Natural killer cell (primary cell): ENCODE results near the gene MAG. TPM values are rescaled to one million over a fixed set of nuclear protein-coding genes. Genes with fewer than 3 reads are reported as not detected.
"Not testable (repeated sequence)": the region's sequence is repeated elsewhere in the genome, so short reads cannot be mapped to it uniquely, and the experiment has no call there.

Experiments used
- ATAC-seq, 3 donors: fragments of 150-1000 bp in 2 of 3; fragments of 200-7000 bp in 1 of 3; cut with Tn5 transposase; 1 replicate in 1 of 3; 2 replicates in 2 of 3; pipeline ENCODE4 v1.10.0; 2021; ENCODE audit warnings: mild to moderate bottlenecking in 2 of 3, moderate library complexity in 2 of 3
- DNase-seq, 2 donors: peaks; one replicate each; pipeline versions ENCODE4 v3.0.0 to v3.0.0-alpha.2; 2013 to 2021; ENCODE audit warnings: mixed read lengths in 1 of 2
- H3K27ac ChIP-seq: one replicate; pipeline ENCODE4 v1.5.1; 2013; ENCODE audit warnings: mild to moderate bottlenecking, low read length
- H3K27me3 ChIP-seq: one replicate; pipeline ENCODE4 v1.6.1; 2013; ENCODE audit warnings: low read length; ENCODE audit not compliant: control insufficient read depth, insufficient read depth
- H3K36me3 ChIP-seq: one replicate; pipeline ENCODE4 v1.6.1; 2013; ENCODE audit warnings: low read length; ENCODE audit not compliant: control insufficient read depth, insufficient read depth
- H3K4me1 ChIP-seq: one replicate; pipeline ENCODE4 v1.6.1; 2013; ENCODE audit warnings: low read length; ENCODE audit not compliant: control insufficient read depth, insufficient read depth
- H3K4me3 ChIP-seq: one replicate; pipeline ENCODE4 v1.5.1; 2013; ENCODE audit warnings: low read length
- H3K9me3 ChIP-seq: one replicate; pipeline ENCODE4 v1.6.1; 2013; ENCODE audit warnings: low read length; ENCODE audit not compliant: control insufficient read depth, insufficient read depth
- H3K27ac Mint-ChIP-seq, 2 donors: one replicate each; pipeline ENCODE4 v1.8.0; 2022; ENCODE audit warnings: mild to moderate bottlenecking in 2 of 2, mixed read lengths in 2 of 2, moderate library complexity in 1 of 2
- H3K27me3 Mint-ChIP-seq, 2 donors: one replicate each; pipeline ENCODE4 v1.8.0; 2022; ENCODE audit warnings: low read depth in 2 of 2, mixed read lengths in 2 of 2
- H3K36me3 Mint-ChIP-seq: one replicate; pipeline ENCODE4 v1.8.0; 2022; ENCODE audit warnings: mixed read lengths
- H3K4me1 Mint-ChIP-seq, 2 donors: one replicate each; pipeline ENCODE4 v1.8.0; 2022; ENCODE audit warnings: mixed read lengths in 2 of 2
- H3K4me3 Mint-ChIP-seq: one replicate; pipeline ENCODE4 v1.8.0; 2022; ENCODE audit warnings: mild to moderate bottlenecking, moderate library complexity, mixed read lengths
- H3K9me3 Mint-ChIP-seq, 2 donors: one replicate each; pipeline ENCODE4 v1.8.0; 2022; ENCODE audit warnings: mixed read lengths in 2 of 2
- WGBS: methylation state at CpG from one replicate; pipeline ENCODE4 v1.1.7; 2013; ENCODE audit warnings: missing lambda C conversion rate; ENCODE audit not compliant: insufficient coverage; 5-methylcytosine and 5-hydroxymethylcytosine counted together
- intact Hi-C: fragments of 100-400 bp; cut with micrococcal nuclease; formaldehyde crosslinking; loops from one replicate; pipeline ENCODE4 v1.14.2; 2022
- total RNA-seq, 4 donors: library from RNA; stranded (reverse); fragments of 120-200 nt in 1 of 4; gene quantifications; one replicate each; pipeline versions ENCODE4 v1.2.3 to v1.2.4, GENCODE V29; 2013 to 2022
- TF ChIP-seq, protein P1 (sequence below): fragments of 200-600 bp; IDR thresholded peaks from one replicate; pipeline ENCODE4 v1.8.0; 2022; ENCODE audit warnings: antibody characterized with exemption

The MAG gene
- total RNA-seq, 3 donors from 2014 or later (not counting 1 experiment from before 2014, with no cell fraction given): not detected

DNA sequence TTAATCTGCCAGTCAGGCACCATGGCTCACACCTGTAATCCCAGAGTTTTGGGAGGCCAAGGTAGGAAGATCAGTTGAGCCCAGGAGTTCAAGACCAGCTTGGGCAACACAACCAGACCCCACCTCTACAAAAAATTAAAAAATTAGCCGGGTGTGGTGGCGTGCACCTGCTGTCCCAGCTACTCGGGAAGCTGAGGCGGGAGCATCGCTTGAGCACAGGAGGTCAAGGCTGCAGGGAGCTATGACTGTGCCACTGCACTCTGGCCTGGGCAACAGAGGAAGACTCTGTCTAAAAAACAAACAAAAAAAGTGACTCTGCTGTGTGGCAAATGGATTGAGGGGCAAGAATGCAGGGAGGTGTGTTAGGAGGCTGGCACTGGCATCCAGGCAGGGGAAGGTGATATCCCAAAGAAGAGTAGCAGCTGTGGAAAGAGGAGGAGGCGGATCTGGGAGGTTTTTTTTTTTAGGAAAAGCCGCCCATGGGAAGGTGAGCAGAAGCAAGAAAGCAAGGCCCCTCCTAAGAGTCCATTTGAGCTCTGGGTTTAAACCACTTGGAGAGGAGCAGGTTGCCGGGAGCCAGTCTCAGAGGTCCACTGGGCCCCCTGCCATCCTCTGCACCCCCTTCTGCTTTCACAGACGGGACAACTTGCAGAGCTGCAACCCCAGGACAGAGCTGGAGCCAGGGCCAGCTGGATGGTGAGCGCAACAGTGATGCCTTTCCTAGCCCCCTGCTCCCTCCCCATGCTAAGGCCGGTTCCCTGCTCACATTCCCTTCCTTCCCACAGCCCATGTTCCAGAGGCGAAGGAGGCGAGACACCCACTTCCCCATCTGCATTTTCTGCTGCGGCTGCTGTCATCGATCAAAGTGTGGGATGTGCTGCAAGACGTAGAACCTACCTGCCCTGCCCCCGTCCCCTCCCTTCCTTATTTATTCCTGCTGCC is 7.5 kb upstream of the MAG start:
- no peak overlapping the region for H3K27ac ChIP-seq
- peaks cover 4% of the 10 kb centered on the region for H3K36me3 ChIP-seq
- TF ChIP-seq, protein P1, sequence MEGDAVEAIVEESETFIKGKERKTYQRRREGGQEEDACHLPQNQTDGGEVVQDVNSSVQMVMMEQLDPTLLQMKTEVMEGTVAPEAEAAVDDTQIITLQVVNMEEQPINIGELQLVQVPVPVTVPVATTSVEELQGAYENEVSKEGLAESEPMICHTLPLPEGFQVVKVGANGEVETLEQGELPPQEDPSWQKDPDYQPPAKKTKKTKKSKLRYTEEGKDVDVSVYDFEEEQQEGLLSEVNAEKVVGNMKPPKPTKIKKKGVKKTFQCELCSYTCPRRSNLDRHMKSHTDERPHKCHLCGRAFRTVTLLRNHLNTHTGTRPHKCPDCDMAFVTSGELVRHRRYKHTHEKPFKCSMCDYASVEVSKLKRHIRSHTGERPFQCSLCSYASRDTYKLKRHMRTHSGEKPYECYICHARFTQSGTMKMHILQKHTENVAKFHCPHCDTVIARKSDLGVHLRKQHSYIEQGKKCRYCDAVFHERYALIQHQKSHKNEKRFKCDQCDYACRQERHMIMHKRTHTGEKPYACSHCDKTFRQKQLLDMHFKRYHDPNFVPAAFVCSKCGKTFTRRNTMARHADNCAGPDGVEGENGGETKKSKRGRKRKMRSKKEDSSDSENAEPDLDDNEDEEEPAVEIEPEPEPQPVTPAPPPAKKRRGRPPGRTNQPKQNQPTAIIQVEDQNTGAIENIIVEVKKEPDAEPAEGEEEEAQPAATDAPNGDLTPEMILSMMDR: no peak
- ATAC-seq (no peak), DNase-seq (no peak)
- no peak overlapping the region for H3K27ac Mint-ChIP-seq
- no peaks in the 10 kb centered on the region for H3K27me3 ChIP-seq
- intact Hi-C loops: no loop called here
- H3K36me3 Mint-ChIP-seq: no peaks in the 10 kb centered on the region
- no peaks in the 10 kb centered on the region for H3K4me1 Mint-ChIP-seq
- H3K4me3 Mint-ChIP-seq: no peak overlapping the region
- H3K4me3 ChIP-seq: no peak overlapping the region
- no peaks in the 10 kb centered on the region for H3K9me3 Mint-ChIP-seq
- H3K9me3 ChIP-seq: no peaks in the 10 kb centered on the region
- H3K4me1 ChIP-seq: peaks cover 10% of the 10 kb centered on the region
- H3K27me3 Mint-ChIP-seq: peaks cover 8 to 24% of the 10 kb centered on the region in 2 donors
- whole genome bisulfite sequencing: 81% methylated on average over 17 of the region's 17 CpGs

DNA sequence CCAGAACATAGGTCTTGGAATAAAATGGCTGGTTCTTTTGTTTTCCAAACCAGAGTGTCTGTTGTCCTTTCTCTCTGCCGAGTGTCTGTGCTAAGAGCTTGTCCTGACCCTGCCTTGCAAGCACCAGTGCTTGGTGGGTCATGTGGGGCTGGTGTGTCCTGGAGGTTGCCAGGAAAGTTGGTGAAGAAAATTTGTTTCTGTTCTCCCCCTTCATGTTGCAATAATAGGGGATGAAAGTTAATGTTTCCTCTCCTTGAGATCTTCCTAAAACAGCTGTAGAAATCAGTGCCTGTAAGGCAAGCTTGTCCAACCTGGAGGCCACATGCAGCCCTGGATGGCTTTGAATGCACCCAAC is 6.9 kb upstream of the MAG start:
- no peaks in the 10 kb centered on the region for H3K36me3 Mint-ChIP-seq
- intact Hi-C loops: no loop called here
- H3K27me3 Mint-ChIP-seq: peaks cover 8 to 24% of the 10 kb centered on the region in 2 donors
- no peaks in the 10 kb centered on the region for H3K9me3 ChIP-seq
- no peak overlapping the region for H3K27ac Mint-ChIP-seq
- H3K27ac ChIP-seq: no peak overlapping the region
- H3K4me3 Mint-ChIP-seq: no peak overlapping the region
- H3K36me3 ChIP-seq: no peaks in the 10 kb centered on the region
- H3K27me3 ChIP-seq: no peaks in the 10 kb centered on the region
- H3K4me1 ChIP-seq: peaks cover 10% of the 10 kb centered on the region
- DNase-seq (no peak), ATAC-seq (no peak)
- TF ChIP-seq, protein P1: no peak
- no peaks in the 10 kb centered on the region for H3K9me3 Mint-ChIP-seq
- 56% methylated on average over 1 of the region's 1 CpG for WGBS
- H3K4me1 Mint-ChIP-seq: no peaks in the 10 kb centered on the region
- H3K4me3 ChIP-seq: no peak overlapping the region

DNA sequence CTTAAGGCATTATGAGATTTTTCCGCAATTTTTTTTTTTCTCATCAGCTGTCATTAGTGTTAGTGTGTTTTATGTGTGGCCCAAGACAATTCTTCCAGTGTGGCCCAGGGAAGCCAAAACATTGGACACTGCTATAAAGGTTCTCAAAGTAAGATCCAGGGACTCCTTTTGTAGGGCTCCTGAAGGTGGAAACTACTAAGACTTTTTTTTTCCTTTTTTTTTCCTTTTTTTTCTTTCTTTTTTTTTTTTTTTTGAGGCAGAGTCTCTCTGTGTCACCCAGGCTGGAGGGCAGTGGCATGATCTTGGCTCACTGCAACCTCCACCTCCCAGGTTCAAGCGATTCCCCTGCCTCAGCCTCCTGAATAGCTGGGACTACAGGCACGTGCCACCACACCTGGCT is 6.5 kb upstream of the MAG start:
- WGBS: 90% methylated on average over 3 of the region's 3 CpGs
- DNase-seq, H3K9me3 Mint-ChIP-seq, H3K4me3 Mint-ChIP-seq, H3K36me3 Mint-ChIP-seq, H3K27ac ChIP-seq, H3K4me3 ChIP-seq, H3K36me3 ChIP-seq, H3K4me1 Mint-ChIP-seq, H3K27me3 ChIP-seq, H3K9me3 ChIP-seq, intact Hi-C loops, ATAC-seq, H3K27ac Mint-ChIP-seq, H3K4me1 ChIP-seq: not testable (repeated sequence)
- peaks cover 8 to 24% of the 10 kb centered on the region in 2 donors for H3K27me3 Mint-ChIP-seq

DNA sequence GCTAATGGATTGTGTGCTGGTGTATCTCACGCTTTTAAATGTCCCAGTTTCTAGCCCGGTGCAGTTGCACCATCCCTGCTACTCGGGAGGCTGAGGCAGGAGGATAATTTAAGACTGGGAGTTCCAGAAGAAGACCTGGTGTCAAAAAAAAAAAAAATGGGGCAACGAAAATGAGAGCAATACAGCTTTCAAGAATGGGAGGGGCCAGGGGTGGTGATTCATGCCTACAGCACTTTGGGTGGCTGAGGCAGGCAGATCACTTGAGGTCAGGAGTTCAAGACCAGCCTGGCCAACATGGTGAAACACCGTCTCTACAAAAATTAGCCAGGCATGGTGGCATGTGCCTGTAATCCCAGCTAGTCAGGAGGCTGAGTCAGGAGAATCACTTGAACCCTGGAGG is 5.9 kb upstream of the MAG start:
- H3K9me3 Mint-ChIP-seq, H3K4me3 ChIP-seq, ATAC-seq, H3K27ac ChIP-seq, H3K4me1 Mint-ChIP-seq, H3K27ac Mint-ChIP-seq, DNase-seq, H3K9me3 ChIP-seq, H3K36me3 ChIP-seq, intact Hi-C loops, H3K4me3 Mint-ChIP-seq, H3K36me3 Mint-ChIP-seq, H3K27me3 ChIP-seq, H3K4me1 ChIP-seq: not testable (repeated sequence)
- peaks cover 8 to 24% of the 10 kb centered on the region in 2 donors for H3K27me3 Mint-ChIP-seq
- 85% methylated on average over 5 of the region's 5 CpGs for WGBS
